Mucosa of descending colon (tissue), 3 donors: ENCODE results near the gene RIPOR3. TPM values are rescaled to one million over a fixed set of nuclear protein-coding genes. Genes with fewer than 3 reads are reported as not detected.

Experiments used
- ATAC-seq: fragments of 200-7000 bp; cut with Tn5 transposase; one replicate; pipeline ENCODE4 v1.9.1; 2020; ENCODE audit warnings: mild to moderate bottlenecking, moderate library complexity
- DNase-seq, 3 donors: peaks; one replicate each; pipeline ENCODE4 v3.0.0-alpha.2; 2020
- H3K36me3 ChIP-seq: fragments of 200-600 bp; one replicate; pipeline ENCODE4 v1.8.0; 2021; ENCODE audit warnings: low read depth, mild to moderate bottlenecking
- H3K4me1 ChIP-seq: fragments of 200-600 bp; one replicate; pipeline ENCODE4 v1.8.0; 2021; ENCODE audit warnings: low read depth, mild to moderate bottlenecking
- H3K4me3 ChIP-seq: fragments of 200-600 bp; one replicate; pipeline ENCODE4 v1.8.0; 2021; ENCODE audit warnings: mild to moderate bottlenecking
- H3K9me3 ChIP-seq: fragments of 200-600 bp; one replicate; pipeline ENCODE4 v1.8.0; 2021; ENCODE audit warnings: mild to moderate bottlenecking
- intact Hi-C, 2 donors: fragments of 100-400 bp; cut with DNase I in 1 of 2; cut with micrococcal nuclease in 1 of 2; formaldehyde crosslinking; loops; one replicate each; pipeline versions ENCODE4 v1.11.0 to v1.11.1; 2022; cut with DNase I, micrococcal nuclease
- total RNA-seq, 3 donors: library from RNA; stranded (reverse); fragmentation: NEBNext Ultra II Directional in 2 of 3; extraction: Animal tissue kit (Norgen Biotek cat#: 25700) in 2 of 3; gene quantifications; one replicate each; pipeline versions ENCODE4 v1.2.1 to v1.2.4, GENCODE V29; 2021 to 2023
- TF ChIP-seq, protein P1 (sequence below): fragments of 200-600 bp; IDR thresholded peaks from one replicate; pipeline ENCODE4 v1.8.0; 2022; ENCODE audit warnings: antibody characterized with exemption, mild to moderate bottlenecking
- donor health status: DM: no; HTN: no; CAD: no; lungs with moderate emphysema.
- donor health status: DM: no; HTN: no; CAD: no.
- donor health status: DM: no; HTN: yes; CAD: no.

Gene RIPOR3
- total RNA-seq, 3 donors from 2014 or later, result 2.2 to 13.4 (median 5.8) TPM

GRCh38 chr20:50663095-50663821 lies 28.1 kb downstream of the RIPOR3 start:
- Histone ChIP-seq H3K4me3 (no peak overlapping the region), H3K9me3 (no peaks in the 10 kb centered on the region), H3K36me3 (no peaks in the 10 kb centered on the region), H3K4me1 (peaks cover 2% of the 10 kb centered on the region)
- DNase-seq, result no peak
- intact Hi-C loops, result no loop called here
- ATAC-seq, result peak; percentile 50
- TF ChIP-seq, protein P1, sequence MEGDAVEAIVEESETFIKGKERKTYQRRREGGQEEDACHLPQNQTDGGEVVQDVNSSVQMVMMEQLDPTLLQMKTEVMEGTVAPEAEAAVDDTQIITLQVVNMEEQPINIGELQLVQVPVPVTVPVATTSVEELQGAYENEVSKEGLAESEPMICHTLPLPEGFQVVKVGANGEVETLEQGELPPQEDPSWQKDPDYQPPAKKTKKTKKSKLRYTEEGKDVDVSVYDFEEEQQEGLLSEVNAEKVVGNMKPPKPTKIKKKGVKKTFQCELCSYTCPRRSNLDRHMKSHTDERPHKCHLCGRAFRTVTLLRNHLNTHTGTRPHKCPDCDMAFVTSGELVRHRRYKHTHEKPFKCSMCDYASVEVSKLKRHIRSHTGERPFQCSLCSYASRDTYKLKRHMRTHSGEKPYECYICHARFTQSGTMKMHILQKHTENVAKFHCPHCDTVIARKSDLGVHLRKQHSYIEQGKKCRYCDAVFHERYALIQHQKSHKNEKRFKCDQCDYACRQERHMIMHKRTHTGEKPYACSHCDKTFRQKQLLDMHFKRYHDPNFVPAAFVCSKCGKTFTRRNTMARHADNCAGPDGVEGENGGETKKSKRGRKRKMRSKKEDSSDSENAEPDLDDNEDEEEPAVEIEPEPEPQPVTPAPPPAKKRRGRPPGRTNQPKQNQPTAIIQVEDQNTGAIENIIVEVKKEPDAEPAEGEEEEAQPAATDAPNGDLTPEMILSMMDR, result no peak

DNA sequence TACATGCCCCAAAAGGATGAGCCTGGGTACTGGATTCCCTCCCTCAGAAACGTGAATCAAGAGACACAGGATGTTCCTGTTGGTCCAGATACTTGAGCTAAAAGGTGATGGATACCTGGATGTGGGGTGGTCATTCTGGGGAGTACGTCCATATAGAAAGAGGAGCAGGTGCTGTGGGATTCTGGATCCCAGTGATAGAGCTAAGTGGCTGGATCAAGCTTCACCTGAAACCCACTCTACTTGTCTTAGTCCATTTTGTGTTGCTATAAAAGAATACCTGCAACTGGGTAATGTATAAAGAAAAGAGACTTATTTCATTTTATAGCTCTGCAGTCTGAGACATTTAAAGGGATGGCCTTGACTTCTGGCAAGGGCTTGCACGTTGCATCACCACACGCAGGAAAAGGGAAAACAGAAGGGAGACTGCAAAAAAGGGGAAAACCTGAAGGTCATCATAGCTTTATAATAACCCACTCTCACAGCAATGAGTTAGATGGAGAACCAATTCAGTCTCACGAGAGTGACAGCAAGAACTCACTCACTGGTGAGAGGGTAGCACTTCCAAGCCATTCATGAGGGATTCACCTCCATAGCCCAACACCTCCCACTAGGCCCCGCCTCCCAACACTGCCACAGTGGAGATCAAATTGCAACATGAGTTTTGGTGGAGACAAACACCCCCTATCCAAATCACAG lies 31.2 kb downstream of the RIPOR3 start:
- Histone ChIP-seq H3K4me1 (peaks cover 2% of the 10 kb centered on the region), H3K4me3 (no peak overlapping the region), H3K9me3 (no peaks in the 10 kb centered on the region), H3K36me3 (no peaks in the 10 kb centered on the region)
- ATAC-seq (no peak), DNase-seq (no peak)
- TF ChIP-seq, protein P1, result no peak
- intact Hi-C loops, result no loop called here

DNA sequence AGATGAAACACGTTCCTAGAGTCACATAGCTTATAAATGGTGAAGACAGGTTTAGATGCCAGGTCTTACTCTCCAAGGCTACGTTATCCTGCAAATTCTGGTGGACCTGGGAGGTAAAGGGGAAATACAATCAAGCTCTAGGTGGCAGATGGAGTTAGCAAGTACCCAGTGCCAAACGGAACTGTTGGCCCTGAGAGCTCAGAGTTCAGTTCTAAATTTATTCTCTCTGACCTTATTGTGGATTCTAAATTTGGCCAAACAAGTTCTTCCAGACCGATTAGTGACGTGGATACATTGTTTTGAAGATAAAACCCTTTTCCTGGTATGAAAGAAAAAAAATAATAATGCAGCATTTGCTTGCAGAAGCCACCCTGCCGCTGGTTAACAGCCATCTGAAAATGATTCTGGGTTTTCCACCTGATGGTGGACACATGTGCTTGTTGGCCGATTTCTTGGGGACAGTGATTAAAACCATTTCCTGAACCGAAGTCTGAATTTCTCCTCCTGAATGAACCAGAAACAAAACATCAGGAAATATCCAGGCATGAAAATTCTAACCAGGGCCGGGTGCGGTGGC lies 32.5 kb downstream of the RIPOR3 start:
- H3K36me3 ChIP-seq, result no peaks in the 10 kb centered on the region
- ATAC-seq (peak; percentile 28), DNase-seq (no peak)
- no peak overlapping the region for H3K4me3 ChIP-seq
- H3K4me1 ChIP-seq, result peaks cover 2% of the 10 kb centered on the region
- intact Hi-C loops, result no loop called here
- TF ChIP-seq, protein P1, result no peak
- no peaks in the 10 kb centered on the region for H3K9me3 ChIP-seq

GRCh38 chr20:50655311-50655880 lies 35.9 kb downstream of the RIPOR3 start:
- peak; percentile 48 to 63 (median 61) for DNase-seq
- H3K36me3 ChIP-seq, result no peaks in the 10 kb centered on the region
- TF ChIP-seq, protein P1, result no peak
- no peak overlapping the region for H3K4me3 ChIP-seq
- no peaks in the 10 kb centered on the region for H3K4me1 ChIP-seq
- H3K9me3 ChIP-seq, result no peaks in the 10 kb centered on the region
- intact Hi-C loops, result no loop called here
- peak; percentile 63 for ATAC-seq

- no peak for DNase-seq
- ATAC-seq, result no peak
- intact Hi-C loops, result no loop called here
- H3K4me3 ChIP-seq, result no peak overlapping the region
- TF ChIP-seq, protein P1, result no peak
- H3K36me3 ChIP-seq, result no peaks in the 10 kb centered on the region
- no peaks in the 10 kb centered on the region for H3K9me3 ChIP-seq
- no peaks in the 10 kb centered on the region for H3K4me1 ChIP-seq
These were observed 36.4 kb downstream of the RIPOR3 start for GRCh38 chr20:50654904-50655303.
